K562 (cell line): ENCODE results near the gene MAP2K6. TPM values are rescaled to one million over a fixed set of nuclear protein-coding genes. Genes with fewer than 3 reads are reported as not detected.

Source experiments
- ATAC-seq: fragments of 200-7000 bp; cut with Tn5 transposase; 3 replicates; pipeline ENCODE4 v1.9.1; 2020; ENCODE audit warnings: moderate library complexity
- BruUV-seq: library from RNA; stranded (reverse); fragments of 400-500 nt; replicated peaks from 2 replicates; lab custom pipeline; 2021; lab: Mats Ljungman, UMichigan
- CTCF ChIA-PET: fragments of 300-600 bp; formaldehyde crosslinking; extraction: SDS; loops from one replicate; lab custom pipeline; 2021; ENCODE audit warnings: low intra/inter-chr PET ratio; lab: Yijun Ruan, JAX
- POLR2A ChIA-PET: fragments of 300-600, 350-650 bp; sonication (Branson Sonifier 250); formaldehyde crosslinking; extraction: SDS; loops from one replicate; lab custom pipeline; 2021; ENCODE audit warnings: antibody characterized with exemption, inconsistent platforms; lab: Yijun Ruan, JAX
- DNase-seq, 4 experiments: peaks; one replicate each; pipeline versions ENCODE4 v3.0.0 to v3.0.0-alpha.2; 2011 to 2018; ENCODE audit warnings: low spot score in 3 of 4, mixed read lengths in 3 of 4; ENCODE audit errors: extremely low read depth in 1 of 4
- FAIRE-seq: peaks from 2 replicates; lab custom pipeline; 2011; peaks lifted over from hg19 to GRCh38; lab: Jason Lieb, UNC
- H2AFZ ChIP-seq: 2 replicates; pipeline ENCODE4 v1.6.0; 2011; ENCODE audit warnings: low read depth, low read length, control low read depth, inconsistent platforms
- H3K27ac ChIP-seq: fragments of 200-600 bp; 3 replicates; pipeline ENCODE4 v1.8.0; 2011; ENCODE audit warnings: low read depth, mild to moderate bottlenecking, control low read depth, inconsistent platforms, low read length, moderate library complexity, mixed read lengths; ENCODE audit errors: extremely low read depth
- H3K27me3 ChIP-seq, 2 experiments: fragments of 300-600 bp in 1 of 2; 2 replicates in 1 of 2; 3 replicates in 1 of 2; pipeline versions ENCODE4 v1.6.0 to v1.8.0; 2011; ENCODE audit warnings: inconsistent platforms in 2 of 2, low read length in 2 of 2, mild to moderate bottlenecking in 1 of 2, mixed read lengths in 1 of 2, moderate library complexity in 1 of 2; ENCODE audit not compliant: control insufficient read depth in 2 of 2, insufficient read depth in 2 of 2
- H3K36me3 ChIP-seq: fragments of 300-600 bp; 3 replicates; pipeline ENCODE4 v1.8.0; 2011; ENCODE audit warnings: mild to moderate bottlenecking, low read length, inconsistent platforms; ENCODE audit not compliant: control insufficient read depth, insufficient read depth
- H3K4me1 ChIP-seq, 2 experiments: fragments of 200-600 bp in 1 of 2; replicated peaks in 1 of 2; 2 replicates in 1 of 2; 3 replicates in 1 of 2; pipeline versions ENCODE4 v1.5.1 to v1.8.0; 2011; ENCODE audit warnings: inconsistent platforms in 2 of 2, low read length in 2 of 2, mild to moderate bottlenecking in 1 of 2, mixed read lengths in 1 of 2, moderate library complexity in 1 of 2; ENCODE audit not compliant: control insufficient read depth in 2 of 2, insufficient read depth in 2 of 2
- H3K4me2 ChIP-seq: 2 replicates; pipeline ENCODE4 v1.6.1; 2011; ENCODE audit warnings: low read length, control low read depth, inconsistent platforms, mixed read lengths; ENCODE audit not compliant: insufficient read depth
- H3K4me3 ChIP-seq: fragments of 200-600 bp; sonication (generic), shearing (Covaris generic); 2 replicates; pipeline ENCODE4 v1.5.1; 2016; ENCODE audit warnings: control low read depth, inconsistent platforms
- H3K79me2 ChIP-seq: fragments of 200-600 bp; 3 replicates; pipeline ENCODE4 v1.8.0; 2011; ENCODE audit warnings: low read length, inconsistent platforms; ENCODE audit not compliant: control insufficient read depth, insufficient read depth
- H3K9ac ChIP-seq, 2 experiments: 2 replicates each; pipeline versions ENCODE4 v1.6.0 to v1.6.1; 2011; ENCODE audit warnings: low read depth in 2 of 2, low read length in 2 of 2, control low read depth in 1 of 2, inconsistent platforms in 1 of 2, mild to moderate bottlenecking in 1 of 2, mixed read lengths in 1 of 2; ENCODE audit not compliant: insufficient read depth in 1 of 2
- H3K9me1 ChIP-seq: one replicate; pipeline ENCODE4 v1.6.0; 2011; ENCODE audit warnings: inconsistent platforms, mild to moderate bottlenecking, low read length, moderate library complexity; ENCODE audit not compliant: control insufficient read depth, insufficient read depth
- H3K9me3 ChIP-seq: replicated peaks from 2 replicates; pipeline ENCODE4 v1.5.1; 2011; ENCODE audit warnings: low read depth, low read length, inconsistent platforms; ENCODE audit not compliant: control insufficient read depth, insufficient read depth
- H4K20me1 ChIP-seq: replicated peaks from 2 replicates; pipeline ENCODE4 v1.6.1; 2011; ENCODE audit warnings: low read length, inconsistent platforms, mixed read lengths; ENCODE audit not compliant: control insufficient read depth, insufficient read depth
- ATF7 ChIP-seq: fragments of 450-650 bp; IDR thresholded peaks from 2 replicates; pipeline ENCODE4 v1.7.1; 2014; ENCODE audit warnings: mild to moderate bottlenecking, moderate library complexity
- ZFP36 ChIP-seq: fragments of 150-350 bp; IDR thresholded peaks from 2 replicates; pipeline ENCODE4 v1.6.1; 2018; ENCODE audit warnings: low read length, low read depth; ENCODE audit not compliant: partially characterized antibody
- WGBS: fragments of 100-300 bp; shearing (Covaris generic); methylation state at CpG from one replicate; pipeline ENCODE4 v1.1.6; 2016; ENCODE audit warnings: low coverage, mixed read lengths; ENCODE audit not compliant: insufficient coverage; ENCODE audit errors: missing lambda C conversion rate; 5-methylcytosine and 5-hydroxymethylcytosine counted together
- in situ Hi-C: fragments of 300-500 bp; cut with MboI; formaldehyde crosslinking; loops from 4 replicates; pipeline ENCODE4 v1.15.0; 2018; ENCODE audit warnings: inconsistent platforms, mixed read lengths
- intact Hi-C: fragments of 100-400 bp; cut with micrococcal nuclease; formaldehyde crosslinking; loops from 2 replicates; pipeline ENCODE4 v1.14.2; 2022
- polyA plus RNA-seq, 8 experiments: library from polyadenylated mRNA; depleted of rRNA in 4 of 8; stranded (reverse) in 5 of 8; unstranded in 3 of 8; fragments of >200 nt; fragmentation: Nextera tagmentation in 2 of 8; fragmentation: Illumina TruSeq in 1 of 8; extraction: Ambion mirVana in 2 of 8; extraction: Trizol in 1 of 8; gene quantifications; 2 replicates each; pipeline versions ENCODE4 v1.2.1 to v1.2.3, GENCODE V29; 2011 to 2014; ENCODE audit warnings: inconsistent platforms in 1 of 8, missing spikeins in 1 of 8
- total RNA-seq, 7 experiments: library from RNA; depleted of rRNA in 6 of 7; stranded (reverse); fragments of >200 nt in 6 of 7; fragmentation: Illumina TruSeq in 2 of 7; extraction: Trizol in 2 of 7; gene quantifications; 2 replicates each; pipeline versions ENCODE4 v1.2.1 to v1.2.3, GENCODE V29; 2011 to 2021; ENCODE audit warnings: low replicate concordance in 1 of 7
- TF ChIP-seq, protein P1 (sequence below): fragments of 250-450 bp; sonication (Bioruptor Pico); IDR thresholded peaks from 2 replicates; pipeline ENCODE4 v1.4.0; 2020; ENCODE audit warnings: mild to moderate bottlenecking, moderate library complexity

The MAP2K6 gene
- total and polyA plus RNA-seq, 9 of the 15 experiments (the other 6 are each of a cell fraction or from before 2014, with no cell fraction given), result 0.07 to 0.13 TPM; not detected in 7

DNA sequence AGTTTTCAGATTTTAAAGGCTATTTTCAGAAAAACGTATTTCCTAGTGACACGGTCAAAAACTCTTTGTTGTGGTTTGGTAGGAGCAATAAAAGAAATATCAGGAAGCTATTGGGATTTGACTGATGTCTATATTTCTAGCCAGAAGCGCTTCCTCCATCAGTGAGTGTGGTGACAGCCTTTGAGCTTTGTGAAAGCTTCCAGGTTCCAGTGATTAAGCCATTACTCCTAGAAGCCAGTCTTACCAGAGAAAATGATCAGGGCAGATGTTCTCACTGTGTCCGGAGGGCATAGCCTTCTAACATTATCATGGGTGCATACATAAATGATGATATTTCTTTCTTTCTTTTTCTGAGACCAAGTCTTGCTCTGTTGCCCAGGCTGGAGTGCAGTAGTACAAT lies 39.6 kb downstream of the MAP2K6 start:
- ChIA-PET CTCF (no interaction called here), POLR2A (no interaction called here)
- 1% methylated on average over 4 of the region's 4 CpGs for WGBS
- intact Hi-C loops, result no loop called here
- FAIRE-seq (no peak), DNase-seq (no peak), ATAC-seq (no peak)
- BruUV-seq, result no TSS peak
- H3K4me2 ChIP-seq, result no peak overlapping the region
- H3K9ac ChIP-seq, result no peak overlapping the region
- H3K4me1 ChIP-seq, result no peaks in the 10 kb centered on the region
- H4K20me1 ChIP-seq, result no peaks in the 10 kb centered on the region; the same call in 1 of the 2 replicates
- no peaks in the 10 kb centered on the region for H3K9me3 ChIP-seq
- in situ Hi-C loops, result no loop called here
- no peaks in the 10 kb centered on the region for H3K79me2 ChIP-seq
- H2AFZ ChIP-seq, result no peak overlapping the region
- no peak overlapping the region for H3K27ac ChIP-seq
- no peaks in the 10 kb centered on the region for H3K27me3 ChIP-seq
- no peaks in the 10 kb centered on the region for H3K9me1 ChIP-seq
- no peak overlapping the region for H3K4me3 ChIP-seq
- TF ChIP-seq ATF7, result no peak
- no peak for TF ChIP-seq ZFP36
- TF ChIP-seq, protein P1, sequence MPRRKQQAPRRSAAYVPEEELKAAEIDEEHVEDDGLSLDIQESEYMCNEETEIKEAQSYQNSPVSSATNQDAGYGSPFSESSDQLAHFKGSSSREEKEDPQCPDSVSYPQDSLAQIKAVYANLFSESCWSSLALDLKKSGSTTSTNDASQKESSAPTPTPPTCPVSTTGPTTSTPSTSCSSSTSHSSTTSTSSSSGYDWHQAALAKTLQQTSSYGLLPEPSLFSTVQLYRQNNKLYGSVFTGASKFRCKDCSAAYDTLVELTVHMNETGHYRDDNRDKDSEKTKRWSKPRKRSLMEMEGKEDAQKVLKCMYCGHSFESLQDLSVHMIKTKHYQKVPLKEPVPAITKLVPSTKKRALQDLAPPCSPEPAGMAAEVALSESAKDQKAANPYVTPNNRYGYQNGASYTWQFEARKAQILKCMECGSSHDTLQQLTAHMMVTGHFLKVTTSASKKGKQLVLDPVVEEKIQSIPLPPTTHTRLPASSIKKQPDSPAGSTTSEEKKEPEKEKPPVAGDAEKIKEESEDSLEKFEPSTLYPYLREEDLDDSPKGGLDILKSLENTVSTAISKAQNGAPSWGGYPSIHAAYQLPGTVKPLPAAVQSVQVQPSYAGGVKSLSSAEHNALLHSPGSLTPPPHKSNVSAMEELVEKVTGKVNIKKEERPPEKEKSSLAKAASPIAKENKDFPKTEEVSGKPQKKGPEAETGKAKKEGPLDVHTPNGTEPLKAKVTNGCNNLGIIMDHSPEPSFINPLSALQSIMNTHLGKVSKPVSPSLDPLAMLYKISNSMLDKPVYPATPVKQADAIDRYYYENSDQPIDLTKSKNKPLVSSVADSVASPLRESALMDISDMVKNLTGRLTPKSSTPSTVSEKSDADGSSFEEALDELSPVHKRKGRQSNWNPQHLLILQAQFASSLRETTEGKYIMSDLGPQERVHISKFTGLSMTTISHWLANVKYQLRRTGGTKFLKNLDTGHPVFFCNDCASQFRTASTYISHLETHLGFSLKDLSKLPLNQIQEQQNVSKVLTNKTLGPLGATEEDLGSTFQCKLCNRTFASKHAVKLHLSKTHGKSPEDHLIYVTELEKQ (CRISPR knock-in tag), result no peak
- H3K36me3 ChIP-seq, result no peaks in the 10 kb centered on the region
